HepG2 (cell line): ENCODE results near the gene TTBK1. TPM values are rescaled to one million over a fixed set of nuclear protein-coding genes. Genes with fewer than 3 reads are reported as not detected.

Experiments
- ADNP ChIP-seq: sonication (generic); formaldehyde crosslinking; IDR thresholded peaks from 2 replicates; pipeline ENCODE4 v1.4.0; 2020; ENCODE audit warnings: missing genetic modification reagents
- ARHGAP35 ChIP-seq: sonication (generic); formaldehyde crosslinking; IDR thresholded peaks from 2 replicates; pipeline ENCODE4 v1.9.0; 2022; ENCODE audit warnings: mild to moderate bottlenecking, inconsistent platforms, moderate library complexity, missing genetic modification reagents, borderline replicate concordance
- DMAP1 ChIP-seq: IDR thresholded peaks from 2 replicates; pipeline ENCODE4 v1.6.1; 2016
- DNMT1 ChIP-seq: sonication (generic); formaldehyde crosslinking; IDR thresholded peaks from 2 replicates; pipeline ENCODE4 v1.5.1; 2020; ENCODE audit warnings: mild to moderate bottlenecking, missing genetic modification reagents
- MED8 ChIP-seq: sonication (generic); formaldehyde crosslinking; IDR thresholded peaks from 2 replicates; pipeline ENCODE4 v1.8.1; 2023; ENCODE audit warnings: mild to moderate bottlenecking, missing genetic modification reagents; ENCODE audit not compliant: insufficient replicate concordance
- NFE2L1 ChIP-seq: sonication (generic); formaldehyde crosslinking; IDR thresholded peaks from 2 replicates; pipeline ENCODE4 v1.4.0; 2020; ENCODE audit warnings: missing genetic modification reagents, mild to moderate bottlenecking, borderline replicate concordance
- PPARG ChIP-seq: conservative IDR thresholded peaks from 2 replicates; pipeline ENCODE4 v1.6.1; 2016; ENCODE audit warnings: missing biosample characterization, missing genetic modification reagents
- SMAD9 ChIP-seq: sonication (generic); formaldehyde crosslinking; IDR thresholded peaks from 2 replicates; pipeline ENCODE4 v1.5.1; 2020; ENCODE audit warnings: mild to moderate bottlenecking, missing genetic modification reagents
- STAG1 ChIP-seq: sonication (generic); formaldehyde crosslinking; IDR thresholded peaks from 2 replicates; pipeline ENCODE4 v1.4.0; 2020; ENCODE audit warnings: missing genetic modification reagents
- U2AF2 ChIP-seq: fragments of 200-400 bp; formaldehyde crosslinking; IDR thresholded peaks from 2 replicates; pipeline ENCODE4 v1.6.1; 2017; ENCODE audit warnings: low read depth, mild to moderate bottlenecking, low read length
- ZNF143 ChIP-seq: sonication (generic); formaldehyde crosslinking; IDR thresholded peaks from 2 replicates; pipeline ENCODE4 v1.4.0; 2020; ENCODE audit warnings: missing genetic modification reagents
- ZNF570 ChIP-seq: sonication (generic); formaldehyde crosslinking; IDR thresholded peaks from 2 replicates; pipeline ENCODE4 v1.4.0; 2020; ENCODE audit warnings: mild to moderate bottlenecking, missing genetic modification reagents, borderline replicate concordance
- ZNF747 ChIP-seq: sonication (generic); formaldehyde crosslinking; IDR thresholded peaks from 2 replicates; pipeline ENCODE4 v1.8.1; 2023; ENCODE audit warnings: missing genetic modification reagents, mild to moderate bottlenecking, borderline replicate concordance
- polyA plus RNA-seq, 8 experiments: library from polyadenylated mRNA; depleted of rRNA in 3 of 8; stranded (reverse) in 7 of 8; unstranded in 1 of 8; fragments of >200 nt; fragmentation: Illumina TruSeq in 4 of 8; extraction: Trizol in 4 of 8; gene quantifications; 2 replicates each; pipeline versions ENCODE4 v1.2.1 to v1.2.3, GENCODE V29; 2011 to 2016; ENCODE audit warnings: low read depth in 4 of 8, missing spikeins in 1 of 8, mixed read lengths in 1 of 8; ENCODE audit not compliant: insufficient read depth in 1 of 8
- total RNA-seq, 5 experiments: library from RNA; depleted of rRNA; stranded (reverse); fragments of >200 nt; fragmentation: Illumina TruSeq; extraction: Trizol; gene quantifications; 2 replicates each; pipeline ENCODE4 v1.2.3, GENCODE V29; 2016; ENCODE audit warnings: low read depth in 1 of 5
- TF ChIP-seq, protein P1 (sequence below): sonication (generic); formaldehyde crosslinking; IDR thresholded peaks from 2 replicates; pipeline ENCODE4 v1.4.0; 2020; ENCODE audit warnings: missing genetic modification reagents
- TF ChIP-seq, protein P2 (sequence below): sonication (generic); formaldehyde crosslinking; IDR thresholded peaks from 2 replicates; pipeline ENCODE4 v1.4.0; 2020; ENCODE audit warnings: mild to moderate bottlenecking, missing genetic modification reagents
- TF ChIP-seq, protein P3 (sequence below): sonication (generic); formaldehyde crosslinking; IDR thresholded peaks from 2 replicates; pipeline ENCODE4 v1.4.0; 2020; ENCODE audit warnings: missing genetic modification reagents, borderline replicate concordance
- TF ChIP-seq, protein P4 (sequence below): conservative IDR thresholded peaks from 2 replicates; pipeline ENCODE4 v1.6.1; 2018; ENCODE audit warnings: missing genetic modification reagents
- TF ChIP-seq, protein P5 (sequence below): sonication (generic); formaldehyde crosslinking; IDR thresholded peaks from 2 replicates; pipeline ENCODE4 v1.4.0; 2020; ENCODE audit warnings: missing genetic modification reagents

TTBK1 gene
- total and polyA plus RNA-seq, 2 of the 13 experiments (the other 11 are each of a cell fraction or from before 2014, with no cell fraction given), result 0.24 to 0.33 TPM

DNA sequence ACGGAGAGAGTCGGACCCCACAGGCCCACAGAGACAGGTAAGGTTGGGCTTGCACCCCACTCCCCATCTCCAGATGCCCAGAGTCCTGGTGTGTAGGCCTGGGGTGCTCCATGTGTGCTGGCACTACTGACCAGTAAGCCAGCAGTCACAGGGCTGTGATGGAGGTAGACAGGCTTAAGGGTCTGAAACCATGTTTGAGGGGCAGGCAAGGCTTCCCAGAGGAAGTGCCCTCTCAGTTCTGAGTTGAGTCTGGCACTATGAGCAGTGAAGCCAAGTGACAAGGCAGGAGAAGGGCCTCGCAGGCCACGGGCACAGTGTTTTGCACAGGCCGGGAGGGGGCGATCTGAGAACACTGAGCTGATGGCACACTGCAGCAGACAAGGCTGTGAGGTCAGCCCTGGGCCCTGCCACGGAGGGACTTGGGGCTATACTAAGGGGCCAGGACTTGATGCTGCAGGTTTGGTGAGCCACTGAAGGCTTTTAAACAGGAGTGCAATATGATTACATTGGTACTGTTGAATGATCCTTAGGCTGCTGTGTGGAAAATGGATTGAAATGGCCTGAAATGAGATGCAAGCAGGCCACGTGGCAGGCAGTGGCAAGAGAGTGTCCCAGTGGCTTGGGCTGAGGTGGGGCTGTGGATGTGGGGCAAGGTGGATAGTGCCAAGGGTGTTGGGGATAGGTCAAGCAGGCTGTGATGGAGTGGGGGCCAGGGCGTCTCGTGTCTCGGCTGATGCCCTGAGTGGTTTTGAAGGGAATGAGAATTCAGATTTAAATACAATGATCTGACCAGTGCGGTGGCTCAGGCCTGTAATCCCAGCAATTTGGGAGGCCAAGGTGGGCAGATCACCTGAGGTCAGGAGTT lies 20.3 kb downstream of the TTBK1 start (continued):
- no peak for TF ChIP-seq NFE2L1 (CRISPR knock-in tag)
- TF ChIP-seq ADNP (CRISPR knock-in tag), result no peak
- no peak for TF ChIP-seq SMAD9 (CRISPR knock-in tag)
- TF ChIP-seq ZNF143 (CRISPR knock-in tag), result no peak
- peak; percentile 24; the same call in 1 of the 2 replicates for TF ChIP-seq DNMT1 (CRISPR knock-in tag)
- TF ChIP-seq, protein P1, sequence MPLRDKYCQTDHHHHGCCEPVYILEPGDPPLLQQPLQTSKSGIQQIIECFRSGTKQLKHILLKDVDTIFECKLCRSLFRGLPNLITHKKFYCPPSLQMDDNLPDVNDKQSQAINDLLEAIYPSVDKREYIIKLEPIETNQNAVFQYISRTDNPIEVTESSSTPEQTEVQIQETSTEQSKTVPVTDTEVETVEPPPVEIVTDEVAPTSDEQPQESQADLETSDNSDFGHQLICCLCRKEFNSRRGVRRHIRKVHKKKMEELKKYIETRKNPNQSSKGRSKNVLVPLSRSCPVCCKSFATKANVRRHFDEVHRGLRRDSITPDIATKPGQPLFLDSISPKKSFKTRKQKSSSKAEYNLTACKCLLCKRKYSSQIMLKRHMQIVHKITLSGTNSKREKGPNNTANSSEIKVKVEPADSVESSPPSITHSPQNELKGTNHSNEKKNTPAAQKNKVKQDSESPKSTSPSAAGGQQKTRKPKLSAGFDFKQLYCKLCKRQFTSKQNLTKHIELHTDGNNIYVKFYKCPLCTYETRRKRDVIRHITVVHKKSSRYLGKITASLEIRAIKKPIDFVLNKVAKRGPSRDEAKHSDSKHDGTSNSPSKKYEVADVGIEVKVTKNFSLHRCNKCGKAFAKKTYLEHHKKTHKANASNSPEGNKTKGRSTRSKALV (CRISPR knock-in tag), result no peak
- TF ChIP-seq, protein P2, sequence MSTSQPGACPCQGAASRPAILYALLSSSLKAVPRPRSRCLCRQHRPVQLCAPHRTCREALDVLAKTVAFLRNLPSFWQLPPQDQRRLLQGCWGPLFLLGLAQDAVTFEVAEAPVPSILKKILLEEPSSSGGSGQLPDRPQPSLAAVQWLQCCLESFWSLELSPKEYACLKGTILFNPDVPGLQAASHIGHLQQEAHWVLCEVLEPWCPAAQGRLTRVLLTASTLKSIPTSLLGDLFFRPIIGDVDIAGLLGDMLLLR (CRISPR knock-in tag), result no peak
- TF ChIP-seq, protein P3, sequence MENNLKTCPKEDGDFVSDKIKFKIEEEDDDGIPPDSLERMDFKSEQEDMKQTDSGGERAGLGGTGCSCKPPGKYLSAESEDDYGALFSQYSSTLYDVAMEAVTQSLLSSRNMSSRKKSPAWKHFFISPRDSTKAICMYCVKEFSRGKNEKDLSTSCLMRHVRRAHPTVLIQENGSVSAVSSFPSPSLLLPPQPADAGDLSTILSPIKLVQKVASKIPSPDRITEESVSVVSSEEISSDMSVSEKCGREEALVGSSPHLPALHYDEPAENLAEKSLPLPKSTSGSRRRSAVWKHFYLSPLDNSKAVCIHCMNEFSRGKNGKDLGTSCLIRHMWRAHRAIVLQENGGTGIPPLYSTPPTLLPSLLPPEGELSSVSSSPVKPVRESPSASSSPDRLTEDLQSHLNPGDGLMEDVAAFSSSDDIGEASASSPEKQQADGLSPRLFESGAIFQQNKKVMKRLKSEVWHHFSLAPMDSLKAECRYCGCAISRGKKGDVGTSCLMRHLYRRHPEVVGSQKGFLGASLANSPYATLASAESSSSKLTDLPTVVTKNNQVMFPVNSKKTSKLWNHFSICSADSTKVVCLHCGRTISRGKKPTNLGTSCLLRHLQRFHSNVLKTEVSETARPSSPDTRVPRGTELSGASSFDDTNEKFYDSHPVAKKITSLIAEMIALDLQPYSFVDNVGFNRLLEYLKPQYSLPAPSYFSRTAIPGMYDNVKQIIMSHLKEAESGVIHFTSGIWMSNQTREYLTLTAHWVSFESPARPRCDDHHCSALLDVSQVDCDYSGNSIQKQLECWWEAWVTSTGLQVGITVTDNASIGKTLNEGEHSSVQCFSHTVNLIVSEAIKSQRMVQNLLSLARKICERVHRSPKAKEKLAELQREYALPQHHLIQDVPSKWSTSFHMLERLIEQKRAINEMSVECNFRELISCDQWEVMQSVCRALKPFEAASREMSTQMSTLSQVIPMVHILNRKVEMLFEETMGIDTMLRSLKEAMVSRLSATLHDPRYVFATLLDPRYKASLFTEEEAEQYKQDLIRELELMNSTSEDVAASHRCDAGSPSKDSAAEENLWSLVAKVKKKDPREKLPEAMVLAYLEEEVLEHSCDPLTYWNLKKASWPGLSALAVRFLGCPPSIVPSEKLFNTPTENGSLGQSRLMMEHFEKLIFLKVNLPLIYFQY (CRISPR knock-in tag), result no peak
- peak; percentile 72; the same call in 1 of the 2 replicates for TF ChIP-seq ZNF747 (CRISPR knock-in tag)
- peak; percentile 100 for TF ChIP-seq STAG1 (CRISPR knock-in tag)
- no peak for TF ChIP-seq ZNF570 (CRISPR knock-in tag)
- TF ChIP-seq, protein P4, sequence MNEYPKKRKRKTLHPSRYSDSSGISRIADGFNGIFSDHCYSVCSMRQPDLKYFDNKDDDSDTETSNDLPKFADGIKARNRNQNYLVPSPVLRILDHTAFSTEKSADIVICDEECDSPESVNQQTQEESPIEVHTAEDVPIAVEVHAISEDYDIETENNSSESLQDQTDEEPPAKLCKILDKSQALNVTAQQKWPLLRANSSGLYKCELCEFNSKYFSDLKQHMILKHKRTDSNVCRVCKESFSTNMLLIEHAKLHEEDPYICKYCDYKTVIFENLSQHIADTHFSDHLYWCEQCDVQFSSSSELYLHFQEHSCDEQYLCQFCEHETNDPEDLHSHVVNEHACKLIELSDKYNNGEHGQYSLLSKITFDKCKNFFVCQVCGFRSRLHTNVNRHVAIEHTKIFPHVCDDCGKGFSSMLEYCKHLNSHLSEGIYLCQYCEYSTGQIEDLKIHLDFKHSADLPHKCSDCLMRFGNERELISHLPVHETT (CRISPR knock-in tag), result 0 out of 2 replicates have a peak, but pooled peaks have one; percentile 49
- TF ChIP-seq MED8 (CRISPR knock-in tag), result no peak
- TF ChIP-seq, protein P5, sequence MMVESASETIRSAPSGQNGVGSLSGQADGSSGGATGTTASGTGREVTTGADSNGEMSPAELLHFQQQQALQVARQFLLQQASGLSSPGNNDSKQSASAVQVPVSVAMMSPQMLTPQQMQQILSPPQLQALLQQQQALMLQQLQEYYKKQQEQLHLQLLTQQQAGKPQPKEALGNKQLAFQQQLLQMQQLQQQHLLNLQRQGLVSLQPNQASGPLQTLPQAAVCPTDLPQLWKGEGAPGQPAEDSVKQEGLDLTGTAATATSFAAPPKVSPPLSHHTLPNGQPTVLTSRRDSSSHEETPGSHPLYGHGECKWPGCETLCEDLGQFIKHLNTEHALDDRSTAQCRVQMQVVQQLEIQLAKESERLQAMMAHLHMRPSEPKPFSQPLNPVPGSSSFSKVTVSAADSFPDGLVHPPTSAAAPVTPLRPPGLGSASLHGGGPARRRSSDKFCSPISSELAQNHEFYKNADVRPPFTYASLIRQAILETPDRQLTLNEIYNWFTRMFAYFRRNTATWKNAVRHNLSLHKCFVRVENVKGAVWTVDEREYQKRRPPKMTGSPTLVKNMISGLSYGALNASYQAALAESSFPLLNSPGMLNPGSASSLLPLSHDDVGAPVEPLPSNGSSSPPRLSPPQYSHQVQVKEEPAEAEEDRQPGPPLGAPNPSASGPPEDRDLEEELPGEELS (CRISPR knock-in tag), result no peak
- TF ChIP-seq PPARG (CRISPR knock-in tag), result no peak
- peak; percentile 50; the same call in 1 of the 2 replicates for TF ChIP-seq DMAP1
- TF ChIP-seq U2AF2, result no peak
- 0 out of 2 replicates have a peak, but pooled peaks have one; percentile 23 for TF ChIP-seq ARHGAP35 (CRISPR knock-in tag)
